Posterior cingulate gyrus (tissue), 11 donors: Measurements from ENCODE around the gene CBLN3.
A peak's percentile ranks its signal among the peaks of the same experiment; 100 is the strongest.

Experiments used
- DNase-seq, 10 donors: peaks; one replicate each; pipeline versions ENCODE4 v3.0.0 to v3.0.0-alpha.2; 2020 to 2021; ENCODE audit warnings: mixed read lengths in 3 of 10
- intact Hi-C: fragments of 100-400 bp; cut with DNase I; formaldehyde crosslinking; loops from one replicate; pipeline ENCODE4 v1.15.1; 2023

CBLN3 gene

DNA sequence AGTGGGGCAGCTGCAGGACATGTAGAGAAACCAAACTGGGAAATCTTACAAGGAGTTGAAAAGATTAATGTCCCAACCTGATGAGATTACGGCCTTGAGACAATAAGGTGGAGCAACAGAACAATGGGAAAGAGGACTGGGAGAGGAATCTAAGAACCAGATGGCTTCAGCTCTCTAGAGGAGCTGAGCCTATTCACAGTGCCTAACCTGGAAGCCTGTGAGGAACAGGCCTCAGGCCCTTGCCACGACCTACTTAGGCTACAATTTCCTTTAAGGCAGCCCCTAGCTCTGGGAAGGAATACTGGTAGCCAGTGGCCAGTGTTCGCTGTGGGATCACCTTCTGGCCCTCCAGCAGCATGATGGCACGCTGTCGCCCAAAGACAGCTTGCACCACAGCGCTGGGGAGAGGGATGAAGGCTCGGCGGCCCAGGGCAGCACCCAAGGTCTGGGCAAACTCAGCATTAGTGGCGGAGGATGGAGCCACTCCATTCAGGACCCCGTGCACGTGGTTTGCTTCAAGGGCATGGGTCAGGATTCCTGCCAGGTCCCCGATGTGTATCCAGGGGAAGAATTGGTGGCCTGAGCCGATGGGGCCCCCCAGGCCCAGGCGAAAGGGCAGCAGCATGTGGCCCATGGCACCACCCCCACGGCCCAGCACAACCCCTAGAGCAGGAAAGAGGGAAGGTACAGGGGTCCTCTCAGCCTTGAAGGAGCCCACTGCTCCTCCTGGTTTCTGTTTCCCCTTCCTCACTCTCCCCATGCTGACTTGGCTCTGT is 10.6 kb upstream of the CBLN3 start:
- no peak for DNase-seq
- intact Hi-C loops = loop anchor here (10.0 kb wide), 1 partner anchor 195 kb away; the partner anchor contains the start of gene TINF2

DNA sequence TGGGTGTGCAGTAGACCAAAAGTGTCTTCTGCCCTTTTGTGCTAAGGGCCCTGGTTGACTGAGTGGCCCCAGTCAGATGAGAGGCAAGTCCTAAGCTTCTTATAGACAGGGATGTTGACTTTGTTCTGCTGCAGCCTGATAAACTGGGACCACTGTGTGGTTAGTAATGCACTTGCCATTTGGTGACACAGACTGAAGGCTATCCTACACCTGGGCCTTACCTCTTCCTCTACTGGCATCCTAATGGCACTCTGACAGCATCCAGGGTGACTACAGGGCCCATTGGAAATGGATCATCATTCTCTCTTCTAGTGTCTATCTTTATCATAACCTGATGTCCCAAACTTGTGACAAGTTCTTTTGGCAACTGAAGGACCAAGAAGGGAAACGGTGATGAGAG is 9.8 kb upstream of the CBLN3 start:
- intact Hi-C loops = loop anchor here (10.0 kb wide), 1 partner anchor 194 kb away; the partner anchor contains the start of gene TINF2
- no peak for DNase-seq

DNA sequence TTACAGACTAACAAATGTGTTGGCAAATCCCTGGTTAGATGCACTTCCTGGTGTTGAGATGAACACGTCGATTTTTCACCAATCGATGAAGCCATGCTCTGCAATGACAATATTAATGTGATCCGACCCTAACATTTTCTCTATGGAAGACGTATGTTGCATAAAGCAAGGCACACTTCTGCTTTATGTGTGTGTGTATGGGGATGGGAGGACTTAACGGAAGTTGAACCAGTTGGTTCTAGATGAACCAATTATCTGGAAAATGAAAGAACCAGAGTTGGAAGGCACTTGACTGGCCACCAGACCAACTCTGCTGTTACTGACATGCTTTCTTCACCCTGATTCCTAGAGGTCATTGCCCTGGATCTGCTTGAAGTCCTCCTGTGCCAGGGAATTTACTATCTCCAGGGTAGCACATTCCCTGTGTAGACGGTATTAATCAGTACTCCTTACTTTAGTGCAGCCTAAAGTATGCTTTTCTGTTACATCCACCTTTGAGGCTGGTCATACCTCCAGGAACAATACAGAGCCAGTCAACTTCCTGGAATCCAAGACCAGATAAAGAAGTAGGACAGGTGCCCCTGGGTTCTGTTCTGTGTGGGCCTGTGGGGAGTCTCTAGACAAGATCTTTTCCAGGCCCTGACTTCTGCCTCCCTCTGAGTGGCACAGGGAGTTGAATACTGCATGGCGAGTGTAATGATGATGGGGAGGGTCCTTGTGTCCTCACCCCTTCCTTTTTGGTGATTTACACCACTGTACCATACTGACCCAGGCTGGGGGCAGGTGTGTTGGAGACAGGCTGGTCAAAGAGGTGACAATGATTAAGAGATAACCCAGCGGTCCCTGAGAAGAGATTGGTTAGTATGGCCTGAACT is 9.0 kb upstream of the CBLN3 start:
- no peak for DNase-seq
- intact Hi-C loops = loop anchor here (10.0 kb wide), 1 partner anchor 194 kb away; the partner anchor contains the start of gene TINF2

DNA sequence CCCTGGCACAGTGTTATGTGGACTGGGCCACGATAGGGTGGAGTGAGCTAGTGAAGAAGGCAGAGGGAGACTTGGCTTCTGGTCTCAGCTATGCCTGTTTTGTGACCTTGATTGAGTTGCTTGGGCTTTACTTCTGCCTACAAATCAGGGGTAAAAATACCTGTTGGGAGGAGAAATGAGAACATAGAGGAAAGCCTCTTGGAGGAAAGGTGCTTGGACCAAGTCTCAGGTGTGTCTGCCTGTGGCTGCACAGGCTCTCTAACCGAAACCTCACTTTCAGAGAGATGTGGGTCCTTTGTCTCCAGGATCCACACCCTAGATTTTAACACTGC is 8.2 kb upstream of the CBLN3 start:
- no peak for DNase-seq
- intact Hi-C loops = loop anchor here (10.0 kb wide), 1 partner anchor 193 kb away; the partner anchor contains the start of gene TINF2

DNA sequence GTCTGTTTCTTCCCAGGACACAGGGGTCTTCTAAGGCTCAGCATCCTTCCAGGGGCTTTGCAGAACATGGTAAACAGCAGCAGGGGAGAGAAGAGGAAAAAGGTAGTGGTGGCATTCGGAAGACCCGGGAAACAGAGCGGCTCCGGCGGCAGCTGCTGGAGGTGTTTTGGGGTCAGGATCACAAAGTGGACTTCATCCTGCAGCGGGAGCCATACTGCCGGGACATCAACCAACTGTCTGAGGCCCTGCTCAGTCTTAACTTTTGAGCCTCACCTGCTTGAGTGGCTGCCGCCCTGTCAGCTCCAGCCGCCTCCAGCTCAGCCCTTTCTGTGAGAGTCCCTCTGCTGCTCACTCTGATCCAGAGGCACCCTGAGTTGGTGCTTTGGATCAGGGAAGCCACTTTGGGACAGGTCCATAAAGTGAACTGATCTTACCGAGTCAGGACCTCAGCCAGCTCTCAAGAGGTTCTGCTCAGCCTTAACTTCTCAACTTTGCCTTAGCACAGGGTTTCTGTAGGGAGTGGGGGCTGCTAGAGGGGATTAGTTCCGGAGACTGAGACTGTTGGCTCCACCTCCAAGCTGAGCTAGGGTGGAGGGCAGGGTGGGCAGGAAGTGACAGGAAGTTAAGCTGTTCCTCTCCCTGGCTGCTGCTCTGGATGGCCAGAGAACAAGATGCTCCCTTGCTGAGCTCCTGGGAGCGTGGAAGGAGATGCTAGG is 7.7 kb upstream of the CBLN3 start:
- DNase-seq = no peak
- intact Hi-C loops = loop anchor here (10.0 kb wide), 1 partner anchor 192 kb away; the partner anchor contains the start of gene TINF2

DNA sequence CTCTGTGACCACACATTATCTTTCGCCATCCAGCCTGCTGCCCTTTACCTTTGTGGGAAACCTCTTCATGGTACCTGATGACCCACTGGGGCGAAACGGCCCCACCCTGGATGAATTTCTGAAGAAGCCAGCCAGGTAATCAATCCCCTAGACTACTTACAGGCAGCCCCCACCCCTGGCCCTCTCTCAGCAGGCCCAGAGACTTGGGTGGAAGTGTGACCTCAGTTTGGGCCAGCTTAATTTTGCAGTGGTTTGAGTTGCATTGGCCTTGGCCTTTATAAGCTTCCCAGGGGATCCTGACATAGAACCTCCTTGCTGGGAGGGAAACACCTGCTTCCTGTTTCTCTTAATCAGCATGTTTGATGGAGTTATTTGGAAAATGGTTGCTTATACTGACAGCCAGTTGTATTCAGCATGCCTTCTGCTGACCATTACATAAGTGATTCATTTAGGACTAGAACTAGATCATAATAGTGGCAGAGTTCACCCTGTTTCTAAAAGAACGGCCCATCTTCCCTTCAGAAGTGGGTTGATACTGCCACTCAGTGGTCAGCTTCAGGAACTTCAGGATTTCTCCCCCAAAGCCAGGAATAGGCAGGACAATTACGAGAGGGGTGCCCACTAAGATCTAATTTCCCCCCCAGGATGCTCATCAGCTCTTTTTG is 7.0 kb upstream of the CBLN3 start:
- intact Hi-C loops = loop anchor here (1.0 to 10.0 kb wide), 2 partner anchors 104 to 192 kb away; partner anchors contain the start of gene TINF2
- DNase-seq = peak in 4 of 10 donors; percentile 39 to 87 (median 50)

DNA sequence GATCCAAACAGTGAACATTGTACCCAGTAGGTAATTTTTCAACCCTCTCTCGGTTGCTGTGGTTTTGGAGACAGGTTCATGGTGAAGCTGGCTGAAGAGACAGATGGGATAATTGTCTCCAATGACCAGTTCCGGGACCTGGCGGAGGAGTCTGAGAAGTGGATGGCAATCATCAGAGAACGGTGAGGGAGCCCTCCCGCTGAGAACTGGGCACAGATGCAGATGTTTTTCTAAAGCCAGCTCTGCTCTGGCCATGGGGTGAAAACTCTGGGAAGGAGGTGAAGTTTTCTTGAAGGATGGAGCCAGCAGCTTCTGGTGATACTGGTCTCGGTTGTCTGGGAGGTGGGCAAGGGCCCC is 6.5 kb upstream of the CBLN3 start:
- intact Hi-C loops = loop anchor here (1.0 to 10.0 kb wide), 2 partner anchors 104 to 191 kb away; partner anchors contain the start of gene TINF2
- DNase-seq = no peak

DNA sequence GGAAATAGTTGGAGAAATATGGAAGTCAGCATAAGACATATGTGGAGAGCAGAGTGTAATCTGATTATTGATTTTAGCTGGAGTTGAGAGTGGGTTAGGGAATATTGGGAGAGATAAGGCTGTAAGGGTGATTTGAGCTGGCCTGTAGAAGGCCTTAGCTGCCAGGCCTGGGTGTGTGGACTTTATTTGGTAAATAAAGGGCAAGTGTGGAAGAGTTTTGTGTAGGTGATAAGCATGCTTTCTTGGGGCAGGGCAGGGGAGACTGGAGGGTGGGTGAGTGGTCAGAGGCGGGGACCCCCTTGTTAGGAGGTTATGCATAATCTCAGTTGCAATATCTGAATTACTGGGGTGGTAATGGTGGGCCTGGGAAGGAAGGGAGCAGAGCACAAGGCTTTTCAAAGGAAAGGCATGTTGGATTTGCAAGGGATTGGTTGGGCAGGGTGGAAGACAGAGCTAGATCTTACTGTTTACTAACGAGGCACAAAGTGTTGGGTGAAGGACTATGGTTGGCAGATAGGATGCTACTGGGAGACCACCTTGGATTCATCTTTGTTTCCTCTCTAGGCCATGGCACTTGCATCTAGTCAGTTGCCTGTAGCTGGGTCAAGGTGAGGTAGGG is 5.8 kb upstream of the CBLN3 start:
- intact Hi-C loops = loop anchor here (10.0 kb wide), 1 partner anchor 190 kb away; the partner anchor contains the start of gene TINF2
- no peak for DNase-seq

DNA sequence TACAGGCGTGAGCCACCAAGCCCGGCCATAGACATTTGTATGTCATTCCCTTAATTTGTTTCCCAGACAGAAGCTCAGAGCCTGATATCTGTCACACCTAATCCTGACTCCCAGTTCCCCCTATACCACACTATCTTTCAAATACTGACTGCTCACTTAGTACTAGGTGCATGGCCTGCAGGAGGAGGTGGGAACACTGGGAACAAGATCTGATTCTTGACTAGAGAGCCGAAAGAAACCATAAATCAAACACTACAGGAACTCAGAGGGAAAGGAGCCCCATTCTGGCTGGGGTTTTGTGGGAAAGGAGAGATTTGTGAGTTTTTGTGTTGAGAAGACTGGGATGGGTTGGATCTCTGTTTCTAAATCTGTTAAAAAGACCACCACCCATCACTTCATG is 5.2 kb upstream of the CBLN3 start:
- no peak for DNase-seq
- intact Hi-C loops = loop anchor here (10.0 kb wide), 1 partner anchor 190 kb away; the partner anchor contains the start of gene TINF2

DNA sequence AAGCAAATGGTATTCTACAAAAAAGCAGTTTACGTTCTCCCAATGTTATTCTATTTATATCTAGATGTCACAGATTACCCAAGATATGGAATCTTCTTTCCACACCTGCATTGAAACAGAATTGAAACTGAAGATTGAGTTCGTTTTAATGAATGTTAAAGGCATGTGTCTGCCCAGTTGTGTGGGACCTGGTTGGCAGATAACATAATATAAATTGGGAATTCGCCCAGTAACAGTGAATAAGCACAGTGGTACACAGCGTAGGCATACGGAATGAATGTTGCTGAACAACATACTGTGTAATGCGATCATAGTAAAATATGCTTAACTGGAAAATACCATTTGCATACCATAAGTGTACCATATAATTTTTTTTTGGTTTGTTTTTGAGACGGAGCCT is 4.6 kb upstream of the CBLN3 start:
- intact Hi-C loops = loop anchor here (10.0 kb wide), 1 partner anchor 189 kb away; the partner anchor contains the start of gene TINF2
- no peak for DNase-seq

DNA sequence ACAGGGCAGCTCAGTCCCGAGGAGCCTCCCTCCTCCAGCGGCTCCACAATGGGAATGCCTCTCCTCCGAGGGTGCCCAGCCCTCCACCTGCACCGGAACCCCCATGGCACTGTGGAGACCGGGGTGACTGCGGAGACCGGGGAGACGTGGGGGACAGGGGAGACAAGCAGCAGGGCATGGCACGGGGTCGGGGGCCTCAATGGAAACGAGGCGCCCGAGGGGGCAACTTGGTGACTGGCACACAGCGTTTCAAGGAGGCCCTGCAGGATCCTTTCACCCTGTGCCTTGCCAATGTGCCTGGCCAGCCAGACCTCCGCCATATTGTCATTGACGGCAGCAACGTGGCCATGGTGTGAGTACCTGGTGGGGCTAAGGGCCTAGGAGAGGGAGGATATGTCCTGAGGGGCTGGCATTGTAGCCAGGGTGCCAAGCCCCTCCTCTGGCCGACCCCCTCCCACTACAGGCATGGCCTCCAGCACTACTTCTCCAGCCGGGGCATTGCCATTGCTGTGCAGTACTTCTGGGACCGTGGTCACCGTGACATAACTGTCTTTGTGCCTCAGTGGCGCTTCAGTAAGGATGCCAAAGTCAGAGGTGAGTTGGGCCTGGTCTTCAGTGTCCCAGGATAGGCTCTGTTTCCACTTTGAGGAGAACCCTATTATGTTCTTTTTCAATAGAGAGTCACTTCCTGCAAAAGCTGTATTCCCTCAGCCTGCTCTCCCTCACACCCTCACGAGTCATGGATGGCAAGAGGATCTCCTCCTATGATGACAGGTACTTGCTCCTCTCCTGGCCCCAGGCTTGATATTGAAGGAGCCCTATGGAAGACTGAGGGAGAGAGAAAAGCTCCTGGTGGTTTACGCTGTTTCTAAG is 3.0 kb upstream of the CBLN3 start:
- intact Hi-C loops = loop anchor here (10.0 kb wide), 1 partner anchor 188 kb away; the partner anchor contains the start of gene TINF2
- no peak for DNase-seq

DNA sequence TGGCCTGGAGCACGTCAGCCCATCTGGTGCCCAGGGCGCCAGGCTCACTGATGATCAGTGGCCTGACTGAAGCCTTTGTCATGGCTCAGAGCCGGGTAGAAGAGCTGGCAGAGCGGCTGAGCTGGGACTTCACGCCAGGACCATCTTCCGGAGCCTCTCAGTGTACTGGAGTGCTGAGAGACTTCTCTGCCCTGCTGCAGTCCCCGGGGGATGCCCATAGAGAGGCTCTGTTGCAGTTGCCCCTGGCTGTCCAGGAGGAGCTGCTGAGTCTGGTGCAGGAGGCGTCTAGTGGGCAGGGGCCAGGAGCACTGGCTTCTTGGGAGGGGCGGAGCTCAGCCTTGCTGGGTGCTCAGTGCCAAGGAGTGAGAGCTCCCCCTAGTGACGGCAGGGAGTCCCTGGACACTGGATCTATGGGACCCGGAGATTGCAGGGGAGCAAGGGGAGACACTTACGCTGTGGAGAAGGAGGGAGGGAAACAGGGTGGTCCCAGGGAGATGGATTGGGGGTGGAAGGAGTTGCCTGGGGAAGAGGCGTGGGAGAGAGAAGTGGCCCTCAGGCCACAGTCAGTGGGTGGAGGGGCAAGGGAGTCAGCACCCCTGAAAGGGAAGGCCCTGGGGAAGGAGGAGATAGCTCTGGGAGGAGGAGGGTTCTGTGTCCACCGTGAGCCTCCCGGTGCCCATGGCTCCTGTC is 2.2 kb upstream of the CBLN3 start:
- DNase-seq = peak; percentile 52 to 97 (median 80)
- intact Hi-C loops = loop anchor here (10.0 kb wide), 1 partner anchor 187 kb away; the partner anchor contains the start of gene TINF2

DNA sequence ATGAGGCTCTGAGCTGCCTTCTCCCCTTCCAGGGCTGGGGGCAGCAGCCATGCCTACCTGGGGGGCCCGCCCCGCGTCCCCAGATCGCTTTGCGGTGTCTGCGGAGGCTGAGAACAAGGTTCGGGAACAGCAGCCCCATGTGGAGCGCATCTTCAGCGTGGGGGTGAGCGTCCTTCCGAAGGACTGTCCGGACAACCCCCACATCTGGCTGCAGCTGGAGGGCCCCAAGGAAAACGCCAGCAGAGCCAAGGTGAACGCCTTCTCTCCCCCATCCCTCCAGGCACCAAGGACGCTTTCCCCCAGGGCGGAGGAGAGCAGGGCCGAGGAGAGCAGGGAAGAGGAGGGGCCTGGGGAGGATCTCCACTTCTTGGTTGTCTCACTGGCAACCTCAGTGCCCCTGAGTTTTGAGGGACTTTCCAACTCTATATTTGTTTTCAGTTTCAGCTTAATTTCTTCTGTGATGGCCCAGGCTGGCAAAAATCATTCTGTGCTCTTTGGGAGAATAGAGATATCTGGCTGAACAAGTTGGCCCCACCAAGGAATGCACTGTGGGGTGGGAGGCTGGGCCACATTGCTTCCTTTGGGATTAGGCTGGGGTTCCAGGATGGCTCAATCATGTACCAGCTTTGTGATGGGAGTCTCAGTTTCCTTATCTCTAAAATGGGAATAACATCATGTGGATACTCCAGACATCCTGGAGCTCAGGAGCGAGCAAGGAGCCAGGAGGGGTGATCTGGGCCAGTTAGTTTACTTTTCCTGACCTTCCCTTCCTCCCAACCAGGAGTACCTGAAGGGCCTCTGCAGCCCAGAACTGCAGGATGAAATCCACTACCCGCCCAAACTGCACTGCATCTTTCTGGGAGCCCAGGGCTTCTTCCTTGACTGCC is 1.5 kb upstream of the CBLN3 start:
- intact Hi-C loops = loop anchor here (10.0 kb wide), 1 partner anchor 186 kb away; the partner anchor contains the start of gene TINF2
- DNase-seq = no peak

DNA sequence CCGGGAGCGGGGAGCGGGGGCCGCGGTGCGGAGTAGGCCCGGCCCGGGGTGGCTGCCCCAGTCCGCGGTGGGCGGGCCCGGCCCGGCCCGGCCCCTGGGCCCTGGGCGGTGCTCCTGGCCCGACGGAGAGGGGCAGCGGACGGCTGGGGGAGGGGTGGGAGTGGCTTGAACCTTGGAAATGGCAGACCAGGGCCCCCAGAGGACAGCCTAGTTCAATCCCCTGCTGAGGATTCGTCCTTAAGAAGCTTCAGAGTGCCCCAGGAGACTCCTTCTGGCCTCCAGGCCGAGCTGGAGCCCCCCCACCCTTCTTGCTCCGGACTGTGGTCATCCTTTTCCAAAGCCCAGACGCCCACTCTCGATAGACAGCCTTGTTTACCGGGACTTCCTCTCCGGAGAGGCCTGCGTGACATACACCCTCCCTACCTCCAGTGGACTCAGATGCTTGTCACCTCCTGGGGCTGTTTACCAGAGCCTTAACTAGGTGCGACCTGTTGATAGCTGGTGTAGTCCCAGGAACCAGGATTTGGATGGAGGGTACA is 744 bp upstream of the CBLN3 start:
- DNase-seq = peak in 2 of 10 donors; percentile 52 to 91
- intact Hi-C loops = loop anchor here (10.0 kb wide), 1 partner anchor 185 kb away; the partner anchor contains the start of gene TINF2

DNA sequence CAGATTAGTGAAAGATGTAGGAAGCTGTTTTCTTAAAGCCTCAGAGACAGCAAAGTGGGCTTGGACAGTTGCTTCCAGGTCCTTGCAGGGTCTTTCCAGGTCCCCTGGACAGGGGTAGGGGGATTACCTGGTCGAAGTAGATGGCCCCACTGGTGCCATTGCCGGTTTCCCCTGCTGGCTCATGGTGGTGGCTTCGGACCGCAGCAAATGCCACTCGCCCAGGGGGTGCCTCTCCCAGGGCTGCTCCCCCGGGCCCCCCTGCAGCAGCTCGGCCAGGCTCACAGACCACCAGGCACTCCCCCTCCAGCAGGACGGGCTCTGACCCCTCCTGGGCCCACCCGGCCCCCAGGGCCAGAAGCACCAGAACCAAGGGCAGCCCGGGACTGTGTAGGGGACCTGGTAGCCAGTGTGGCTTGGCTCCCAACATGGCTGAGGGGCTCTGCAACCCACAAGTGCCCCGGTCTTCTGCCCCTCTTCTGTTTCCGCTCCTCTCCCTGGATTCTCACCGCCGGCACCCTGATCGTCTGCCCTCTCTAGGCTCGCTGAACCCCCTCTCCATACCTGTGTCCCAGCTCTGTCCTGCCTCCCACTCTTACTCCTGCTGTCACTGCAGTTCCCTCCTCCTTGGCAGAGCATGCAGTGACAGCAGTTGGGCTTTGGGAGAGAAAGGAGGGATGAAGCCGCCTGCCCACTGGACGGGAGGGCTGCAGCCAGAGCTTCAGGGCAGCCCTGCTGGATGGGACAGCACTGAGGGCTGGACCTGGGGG is 657 bp downstream of the CBLN3 start:
- intact Hi-C loops = loop anchor here (5.0 kb wide), 1 partner anchor 62 kb away; the partner anchor contains the start of gene NFATC4
- DNase-seq = peak in 1 of 10 donors; percentile 62
